ENCODE data around the gene TBC1D22A. TPM values are rescaled to one million over a fixed set of nuclear protein-coding genes. Genes with fewer than 3 reads are reported as not detected.

The TBC1D22A gene
- total RNA-seq, 1 donor from 2014 or later = 9.4 TPM

- no peak for DNase-seq (ENCODE audit: low spot score)
Measured at GRCh38 chr22:47055461-47055860, 293.0 kb downstream of the TBC1D22A start.

- no peak for DNase-seq (ENCODE audit: low spot score)
Measured at GRCh38 chr22:47055921-47056320, 293.5 kb downstream of the TBC1D22A start.

DNA sequence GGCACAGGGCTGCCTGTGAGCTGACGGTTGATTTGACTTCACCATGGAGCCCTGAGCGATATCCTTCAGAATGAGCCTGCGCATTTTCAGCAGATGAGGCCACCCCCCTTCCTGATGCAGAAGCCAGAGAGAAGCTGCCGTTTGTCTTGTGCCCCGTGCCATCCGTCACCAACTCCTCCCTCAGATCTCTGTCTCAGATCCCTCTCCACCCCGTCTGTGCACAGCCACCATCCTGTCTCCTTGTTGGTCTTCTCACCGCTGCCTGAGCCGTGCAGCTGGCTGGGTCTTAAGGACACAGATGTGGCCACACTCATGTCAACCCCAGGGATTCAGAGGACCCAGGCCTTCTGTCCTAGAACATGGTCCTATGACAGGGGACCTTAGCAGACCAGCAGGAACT lies 293.9 kb downstream of the TBC1D22A start:
- no peak for DNase-seq (ENCODE audit: low spot score)

- no peak for DNase-seq (ENCODE audit: low spot score)
Measured at GRCh38 chr22:47056776-47057470, 294.5 kb downstream of the TBC1D22A start.

GRCh38 chr22:47057916-47058585 lies 295.6 kb downstream of the TBC1D22A start:
- no peak for DNase-seq (ENCODE audit: low spot score)

DNA sequence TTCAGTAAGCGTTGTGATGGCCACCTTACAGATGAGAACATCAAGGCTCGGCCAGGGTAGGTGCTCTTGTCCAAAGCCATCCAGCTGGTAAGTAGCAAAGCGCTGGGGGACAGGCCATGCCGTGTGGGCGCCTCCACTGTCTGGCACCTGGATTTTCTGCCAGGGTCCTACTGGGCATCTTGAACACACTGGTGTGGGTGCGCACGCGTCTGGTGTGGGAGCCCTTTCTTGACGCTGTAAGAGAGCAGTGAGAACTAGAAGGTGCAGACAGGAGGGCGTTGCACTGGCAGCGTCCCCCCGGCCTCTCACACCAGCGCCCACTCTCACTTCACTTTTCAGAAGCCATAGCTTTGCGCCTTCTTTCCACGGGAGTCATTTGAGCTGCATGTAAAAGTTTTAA lies 296.6 kb downstream of the TBC1D22A start:
- no peak for DNase-seq (ENCODE audit: low spot score)

GRCh38 chr22:47059701-47060161 lies 297.3 kb downstream of the TBC1D22A start:
- no peak for DNase-seq (ENCODE audit: low spot score)

DNA sequence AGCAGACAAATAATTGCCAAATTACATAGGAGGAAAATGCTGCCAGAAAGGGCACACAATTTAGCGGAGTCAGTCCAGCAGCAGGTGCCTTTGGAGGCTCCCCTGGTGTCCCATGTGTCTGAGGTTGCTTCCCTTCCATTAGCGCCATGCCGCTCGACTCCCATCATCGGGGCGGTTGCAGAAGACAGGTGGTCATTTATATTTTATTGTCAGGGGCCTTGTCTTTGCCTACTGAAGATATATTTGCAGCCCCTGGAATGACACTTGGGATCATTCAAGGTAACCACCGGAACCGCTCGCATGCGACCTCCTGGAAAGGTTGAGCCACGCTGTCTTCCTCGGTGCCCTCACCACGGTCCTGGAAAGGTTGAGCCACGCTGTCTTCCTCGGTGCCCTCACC lies 298.3 kb downstream of the TBC1D22A start:
- no peak for DNase-seq (ENCODE audit: low spot score)

GRCh38 chr22:47061226-47061625 lies 298.8 kb downstream of the TBC1D22A start:
- no peak for DNase-seq (ENCODE audit: low spot score)

- no peak for DNase-seq (ENCODE audit: low spot score)
Measured at GRCh38 chr22:47062126-47062525, 299.7 kb downstream of the TBC1D22A start.

DNA sequence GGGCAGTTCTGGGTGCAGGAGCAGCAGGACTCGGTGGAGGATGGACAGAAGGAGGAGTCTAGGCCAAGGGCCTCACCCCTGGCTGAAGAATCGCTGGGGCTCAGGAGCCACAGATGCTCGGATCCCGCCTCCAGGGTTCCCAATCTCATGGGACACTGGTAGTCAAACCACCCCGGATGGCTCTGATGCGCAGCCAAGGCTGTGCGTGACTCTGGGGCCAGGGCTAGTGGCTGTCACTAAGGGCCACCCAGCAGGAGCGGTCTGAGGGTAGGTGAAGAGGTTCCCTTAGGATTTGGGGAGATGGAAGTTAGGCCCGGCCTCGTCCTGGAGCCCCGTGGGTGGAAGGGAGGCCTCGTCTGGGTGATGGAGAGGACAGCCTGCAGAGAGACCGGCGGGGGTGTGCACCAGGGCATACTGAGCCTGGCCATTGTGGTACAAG lies 300.6 kb downstream of the TBC1D22A start:
- DNase-seq (ENCODE audit: low spot score) = no peak

DNA sequence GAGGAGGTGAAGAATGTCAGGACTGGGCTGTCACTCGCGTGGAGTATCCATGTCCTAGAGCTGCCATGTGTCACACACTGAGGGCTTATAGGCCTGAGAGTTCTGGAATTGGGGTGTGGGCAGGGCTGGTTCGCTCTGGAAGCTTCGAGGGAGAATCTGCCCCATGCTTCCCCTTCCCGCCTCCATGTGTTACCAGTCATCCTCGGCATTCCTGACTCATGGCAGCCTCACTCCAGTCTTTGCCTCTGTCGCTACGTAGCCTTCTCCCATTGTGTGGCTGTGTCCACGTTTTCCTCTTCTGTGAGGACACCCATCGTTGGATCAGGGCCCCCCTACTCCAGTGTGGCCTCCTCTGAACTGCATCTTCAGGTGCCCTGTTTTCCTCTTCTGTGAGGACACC lies 301.2 kb downstream of the TBC1D22A start:
- DNase-seq (ENCODE audit: low spot score) = no peak

DNA sequence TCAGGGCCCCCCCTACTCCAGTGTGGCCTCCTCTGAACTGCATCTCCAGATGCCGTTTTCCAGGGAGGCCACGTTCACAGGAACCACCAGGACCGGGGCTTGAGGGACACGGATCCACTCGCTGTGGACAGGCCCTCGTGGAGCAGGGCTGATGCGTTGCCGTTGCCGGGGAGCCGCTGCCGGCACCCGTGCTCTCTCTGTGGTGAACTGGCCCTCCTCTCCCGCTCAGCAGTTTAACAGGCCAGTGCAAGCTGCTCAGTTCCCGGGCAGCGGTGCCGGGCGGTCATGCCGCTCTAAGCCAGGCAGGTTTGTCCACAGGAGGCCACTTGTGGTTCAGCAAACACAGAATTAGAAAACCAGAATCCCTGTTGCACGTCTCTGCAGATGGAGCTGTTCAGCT lies 301.6 kb downstream of the TBC1D22A start:
- no peak for DNase-seq (ENCODE audit: low spot score)

GRCh38 chr22:47064416-47064815 lies 302.0 kb downstream of the TBC1D22A start:
- no peak for DNase-seq (ENCODE audit: low spot score)

DNA sequence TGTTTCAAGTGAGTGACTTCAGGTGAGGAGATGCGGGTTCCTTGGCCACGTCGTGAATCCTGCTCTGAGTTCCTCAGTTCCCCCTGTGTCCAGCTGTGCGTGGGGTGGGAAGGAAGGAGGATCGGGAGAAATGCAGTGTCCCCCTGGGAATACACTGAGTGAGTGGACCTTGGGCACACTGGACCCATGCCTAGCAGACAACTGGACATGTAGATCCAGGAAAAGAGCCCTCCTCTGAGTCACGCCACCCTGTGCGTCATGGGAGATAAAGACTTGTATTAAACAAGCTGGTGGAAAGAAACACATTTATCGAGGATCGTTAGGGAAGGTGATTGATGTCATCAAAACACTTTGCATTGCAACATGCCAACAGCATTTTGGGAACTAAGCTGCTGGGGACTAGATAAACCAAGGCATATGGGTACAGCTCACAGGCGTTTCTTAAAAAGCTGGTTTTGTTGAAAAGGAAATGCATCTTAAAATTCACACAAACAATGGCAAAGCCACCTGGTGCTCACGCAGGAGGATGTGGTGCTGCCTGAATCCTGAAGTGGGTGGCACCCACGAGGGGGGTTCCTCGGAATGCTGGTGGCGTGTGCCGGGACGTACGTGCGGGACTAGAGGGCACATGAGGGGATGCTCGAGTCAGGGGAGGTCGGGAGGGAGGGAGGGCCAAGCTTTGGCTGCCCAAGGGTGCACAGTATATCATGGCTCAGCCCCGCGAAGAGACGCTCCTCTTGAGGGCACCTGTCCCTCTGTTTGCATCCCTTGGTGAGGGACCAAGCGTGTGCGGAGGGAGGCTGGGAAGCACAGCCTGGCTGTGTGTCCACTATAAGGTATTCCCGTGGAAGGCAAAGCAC lies 303.5 kb downstream of the TBC1D22A start:
- no peak for DNase-seq (ENCODE audit: low spot score)

DNA sequence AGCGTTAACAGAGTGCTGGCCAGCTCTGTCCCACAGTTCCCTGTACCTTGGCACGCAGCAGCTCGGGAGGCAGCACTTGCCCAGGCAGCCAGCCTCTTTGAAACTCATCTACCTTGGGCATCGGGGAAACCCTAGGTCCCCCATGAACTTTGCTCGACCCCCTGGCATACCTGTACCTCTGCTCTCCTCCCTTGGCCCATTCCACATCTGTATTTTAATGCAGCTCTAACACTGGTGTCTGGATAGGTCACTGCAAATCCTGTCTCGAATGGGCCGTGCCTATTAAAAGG lies 304.1 kb downstream of the TBC1D22A start:
- DNase-seq (ENCODE audit: low spot score) = no peak

GRCh38 chr22:47067321-47067890 lies 305.0 kb downstream of the TBC1D22A start:
- DNase-seq (ENCODE audit: low spot score) = no peak

DNA sequence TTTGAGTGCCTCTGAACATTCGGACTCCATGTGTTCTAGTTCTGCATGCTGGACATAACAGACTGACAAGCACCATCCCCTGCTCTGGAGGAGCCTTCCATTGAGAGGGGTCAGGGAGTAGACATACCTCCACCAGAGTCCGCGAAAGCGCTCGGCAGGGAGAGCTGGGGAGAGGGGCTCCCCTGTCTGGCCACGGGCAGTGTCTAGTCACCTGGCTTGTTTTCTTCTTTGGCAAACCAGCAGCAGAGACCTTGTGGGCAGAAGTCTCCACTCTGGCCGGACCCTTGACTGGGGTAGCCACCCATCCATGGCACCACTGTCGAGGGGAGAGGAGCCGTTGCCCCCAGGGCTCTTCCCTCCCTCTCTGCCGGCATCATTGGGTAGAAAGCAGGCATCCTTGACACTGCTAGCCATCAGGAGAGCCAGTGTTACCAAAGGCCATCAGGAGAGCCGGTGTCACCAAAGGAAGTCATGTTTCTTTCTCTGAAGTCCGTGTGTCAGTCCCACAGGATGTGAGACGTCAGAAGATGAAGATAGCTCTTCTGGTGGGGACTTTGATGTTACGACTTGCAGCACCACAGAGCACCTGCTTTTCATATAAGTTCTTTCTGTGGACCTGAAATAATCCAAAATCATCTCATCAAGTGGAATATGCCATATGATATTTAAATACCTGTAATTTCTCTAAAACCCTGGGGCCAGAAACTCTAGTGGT lies 305.6 kb downstream of the TBC1D22A start:
- no peak for DNase-seq (ENCODE audit: low spot score)

DNA sequence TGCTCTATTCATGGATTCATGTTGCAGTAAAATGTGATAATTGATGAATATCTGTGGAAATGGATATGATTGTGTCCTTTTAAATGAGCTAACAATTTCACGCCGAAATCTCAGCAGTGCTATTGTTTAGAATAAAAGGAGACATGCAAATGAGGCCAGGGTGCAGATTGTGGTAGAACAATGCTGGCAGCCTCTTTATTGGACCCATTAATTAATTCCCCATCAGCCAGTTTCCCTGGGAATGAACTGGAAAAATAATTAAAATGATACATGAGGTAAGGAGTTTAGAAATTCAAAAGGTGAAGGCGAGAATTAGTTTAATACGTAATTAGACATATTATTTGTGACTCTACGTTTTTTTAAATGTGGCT lies 306.2 kb downstream of the TBC1D22A start:
- no peak for DNase-seq (ENCODE audit: low spot score)

DNA sequence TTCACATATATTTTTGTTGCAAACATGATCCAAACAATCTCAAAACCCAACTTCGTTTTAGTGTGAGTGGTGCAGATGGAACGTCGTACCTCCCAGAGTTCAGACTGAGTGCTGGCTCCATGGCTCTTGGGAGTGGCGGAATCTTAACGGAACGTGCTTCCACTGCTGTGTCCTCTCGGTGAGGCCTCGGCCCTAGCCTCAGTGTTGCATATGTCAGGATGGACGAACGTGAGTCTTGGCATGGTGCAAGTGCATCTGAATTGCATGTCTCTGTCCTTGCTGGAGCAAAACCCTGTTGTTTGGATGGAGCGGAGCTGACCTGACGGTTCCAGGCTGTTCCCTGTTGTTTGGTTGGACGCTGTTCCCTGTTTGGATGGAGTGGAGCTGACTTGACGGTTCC lies 306.8 kb downstream of the TBC1D22A start:
- DNase-seq (ENCODE audit: low spot score) = no peak

DNA sequence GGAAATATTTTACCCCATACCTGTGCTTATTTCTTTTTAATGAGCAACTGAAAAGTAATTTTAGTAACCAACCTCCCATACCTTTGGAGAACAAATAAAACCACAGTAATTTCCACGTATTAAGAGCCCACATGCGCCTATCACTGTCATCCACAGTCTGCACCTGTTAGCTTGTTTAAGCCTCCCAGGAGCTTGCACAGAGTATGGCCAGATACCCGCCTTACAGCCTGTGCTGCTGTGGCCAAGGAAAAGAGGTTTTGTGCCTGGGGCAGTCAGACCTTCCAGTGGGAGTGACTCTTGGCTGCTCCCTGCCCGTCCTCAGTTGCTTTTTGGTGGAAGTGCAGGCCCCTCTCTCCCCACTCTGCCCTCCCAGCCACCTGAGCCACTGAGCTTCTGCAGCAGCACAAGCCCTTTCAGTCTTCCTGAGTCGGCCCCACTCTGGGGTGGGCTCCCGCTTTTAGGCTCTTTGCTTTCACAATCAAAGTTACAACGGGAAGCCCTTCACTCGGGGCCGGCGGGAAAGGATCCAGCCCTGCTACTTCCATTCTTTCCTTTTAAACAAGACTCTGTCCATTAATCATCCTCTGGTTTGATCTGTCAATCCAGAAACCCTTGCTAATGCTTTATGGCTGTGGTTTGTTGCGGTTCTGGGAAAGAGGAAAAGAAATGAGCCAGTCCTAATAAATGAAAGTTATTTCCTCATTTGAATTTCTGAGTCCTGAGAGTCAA lies 308.8 kb downstream of the TBC1D22A start:
- no peak for DNase-seq (ENCODE audit: low spot score)
